H1 (cell line): ENCODE data around the gene BOLA3. TPM values are rescaled to one million over a fixed set of nuclear protein-coding genes. Genes with fewer than 3 reads are reported as not detected.

Experiments used
- BRCA1 ChIP-seq: IDR thresholded peaks from 2 replicates; pipeline ENCODE4 v1.6.1; 2012; ENCODE audit warnings: low read depth, low read length, improper control_type of control experiment
- EZH2 ChIP-seq: fragments of 200-600 bp; sonication (generic); IDR thresholded peaks from 2 replicates; pipeline ENCODE4 v1.7.1; 2012; ENCODE audit warnings: low read depth, mild to moderate bottlenecking, moderate library complexity, low read length, inconsistent platforms; ENCODE audit not compliant: severe bottlenecking
- POU5F1 ChIP-seq: IDR thresholded peaks from 2 replicates; pipeline ENCODE4 v1.6.1; 2011; ENCODE audit warnings: low read depth, mild to moderate bottlenecking, low read length, moderate library complexity
- SP1 ChIP-seq: IDR thresholded peaks from 2 replicates; pipeline ENCODE4 v1.6.1; 2011; ENCODE audit warnings: low read depth, low read length
- SP4 ChIP-seq: IDR thresholded peaks from 2 replicates; pipeline ENCODE4 v1.6.1; 2012; ENCODE audit warnings: low read length, inconsistent platforms
- TAF1 ChIP-seq: IDR thresholded peaks from 2 replicates; pipeline ENCODE4 v1.6.1; 2011; ENCODE audit warnings: mild to moderate bottlenecking, low read depth, low read length
- TAF7 ChIP-seq: optimal IDR thresholded peaks from 2 replicates; pipeline ENCODE3; 2011; ENCODE audit warnings: low read depth, mild to moderate bottlenecking, inconsistent platforms, low read length, moderate library complexity, borderline replicate concordance
- USF2 ChIP-seq: IDR thresholded peaks from 2 replicates; pipeline ENCODE4 v1.6.1; 2011; ENCODE audit warnings: low read length, improper control_type of control experiment
- polyA plus RNA-seq, 7 experiments: library from polyadenylated mRNA; depleted of rRNA in 3 of 7; stranded (reverse) in 5 of 7; unstranded in 2 of 7; fragments of >200 nt in 5 of 7; fragments of 200-250 nt in 2 of 7; gene quantifications; 1 replicate in 5 of 7; 2 replicates in 1 of 7; 4 replicates in 1 of 7; pipeline versions ENCODE4 v1.2.1 to v1.2.3, GENCODE V29; 2011 to 2013; ENCODE audit warnings: missing spikeins in 2 of 7, mixed read lengths in 2 of 7
- total RNA-seq: library from RNA; stranded (reverse); fragmentation: NEBNext Ultra II Directional; extraction: Animal tissue kit (Norgen Biotek cat#: 25700); gene quantifications from 2 replicates; pipeline ENCODE4 v1.2.1, GENCODE V29; 2021
- TF ChIP-seq, protein P1 (sequence below): fragments of 300-600 bp; sonication (generic); IDR thresholded peaks from 2 replicates; pipeline ENCODE4 v1.7.1; 2012; ENCODE audit warnings: low read length, moderate library complexity, mild to moderate bottlenecking, inconsistent platforms; ENCODE audit not compliant: insufficient replicate concordance

BOLA3 gene
- total and polyA plus RNA-seq, 2 of the 8 experiments (the other 6 are each of a cell fraction or from before 2014, with no cell fraction given): 46.1 to 67.3 TPM

DNA sequence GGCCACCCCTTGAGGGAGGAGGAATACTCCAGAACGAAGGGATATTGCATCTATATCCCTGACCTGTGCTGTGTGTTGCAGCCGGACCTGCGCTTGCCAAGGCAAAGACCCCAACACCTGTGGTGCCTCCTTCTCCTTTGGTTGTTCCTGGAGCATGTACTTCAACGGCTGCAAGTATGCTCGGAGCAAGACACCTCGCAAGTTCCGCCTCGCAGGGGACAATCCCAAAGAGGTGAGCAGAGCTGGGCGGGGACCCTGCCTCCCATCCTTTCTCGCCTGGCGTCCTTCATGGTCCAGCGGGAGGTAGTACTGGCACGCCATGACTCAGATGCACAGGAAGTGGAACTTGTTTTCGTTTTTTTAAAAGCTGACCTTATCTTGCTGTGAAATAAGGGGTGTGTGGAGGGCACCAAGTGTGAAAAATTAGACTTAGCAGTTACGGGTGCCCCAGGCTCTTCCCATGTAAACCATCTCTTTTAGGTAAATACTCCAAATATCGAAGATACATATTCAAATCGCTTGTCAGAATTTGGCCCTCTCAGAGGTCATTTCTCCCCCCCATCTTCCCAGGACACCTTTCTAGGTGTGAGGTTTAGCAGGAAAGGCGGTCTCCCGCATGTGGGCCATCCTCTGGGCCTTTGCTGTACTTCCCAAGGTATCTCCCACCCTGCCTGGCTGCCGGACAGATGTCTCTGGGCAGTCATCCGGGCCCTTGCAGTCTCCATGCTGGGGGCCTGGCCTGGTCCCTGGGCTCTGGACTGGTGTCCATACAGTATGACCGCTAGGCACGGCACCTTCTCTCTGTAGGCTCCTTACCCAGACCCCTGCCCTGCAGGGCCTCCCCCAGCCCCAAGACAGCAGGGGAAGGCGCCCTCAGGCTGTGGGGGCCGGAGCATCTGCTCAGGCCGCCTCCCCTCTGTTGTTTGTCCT lies 57.6 kb downstream of the BOLA3 start (continued):
- TF ChIP-seq, protein P1, sequence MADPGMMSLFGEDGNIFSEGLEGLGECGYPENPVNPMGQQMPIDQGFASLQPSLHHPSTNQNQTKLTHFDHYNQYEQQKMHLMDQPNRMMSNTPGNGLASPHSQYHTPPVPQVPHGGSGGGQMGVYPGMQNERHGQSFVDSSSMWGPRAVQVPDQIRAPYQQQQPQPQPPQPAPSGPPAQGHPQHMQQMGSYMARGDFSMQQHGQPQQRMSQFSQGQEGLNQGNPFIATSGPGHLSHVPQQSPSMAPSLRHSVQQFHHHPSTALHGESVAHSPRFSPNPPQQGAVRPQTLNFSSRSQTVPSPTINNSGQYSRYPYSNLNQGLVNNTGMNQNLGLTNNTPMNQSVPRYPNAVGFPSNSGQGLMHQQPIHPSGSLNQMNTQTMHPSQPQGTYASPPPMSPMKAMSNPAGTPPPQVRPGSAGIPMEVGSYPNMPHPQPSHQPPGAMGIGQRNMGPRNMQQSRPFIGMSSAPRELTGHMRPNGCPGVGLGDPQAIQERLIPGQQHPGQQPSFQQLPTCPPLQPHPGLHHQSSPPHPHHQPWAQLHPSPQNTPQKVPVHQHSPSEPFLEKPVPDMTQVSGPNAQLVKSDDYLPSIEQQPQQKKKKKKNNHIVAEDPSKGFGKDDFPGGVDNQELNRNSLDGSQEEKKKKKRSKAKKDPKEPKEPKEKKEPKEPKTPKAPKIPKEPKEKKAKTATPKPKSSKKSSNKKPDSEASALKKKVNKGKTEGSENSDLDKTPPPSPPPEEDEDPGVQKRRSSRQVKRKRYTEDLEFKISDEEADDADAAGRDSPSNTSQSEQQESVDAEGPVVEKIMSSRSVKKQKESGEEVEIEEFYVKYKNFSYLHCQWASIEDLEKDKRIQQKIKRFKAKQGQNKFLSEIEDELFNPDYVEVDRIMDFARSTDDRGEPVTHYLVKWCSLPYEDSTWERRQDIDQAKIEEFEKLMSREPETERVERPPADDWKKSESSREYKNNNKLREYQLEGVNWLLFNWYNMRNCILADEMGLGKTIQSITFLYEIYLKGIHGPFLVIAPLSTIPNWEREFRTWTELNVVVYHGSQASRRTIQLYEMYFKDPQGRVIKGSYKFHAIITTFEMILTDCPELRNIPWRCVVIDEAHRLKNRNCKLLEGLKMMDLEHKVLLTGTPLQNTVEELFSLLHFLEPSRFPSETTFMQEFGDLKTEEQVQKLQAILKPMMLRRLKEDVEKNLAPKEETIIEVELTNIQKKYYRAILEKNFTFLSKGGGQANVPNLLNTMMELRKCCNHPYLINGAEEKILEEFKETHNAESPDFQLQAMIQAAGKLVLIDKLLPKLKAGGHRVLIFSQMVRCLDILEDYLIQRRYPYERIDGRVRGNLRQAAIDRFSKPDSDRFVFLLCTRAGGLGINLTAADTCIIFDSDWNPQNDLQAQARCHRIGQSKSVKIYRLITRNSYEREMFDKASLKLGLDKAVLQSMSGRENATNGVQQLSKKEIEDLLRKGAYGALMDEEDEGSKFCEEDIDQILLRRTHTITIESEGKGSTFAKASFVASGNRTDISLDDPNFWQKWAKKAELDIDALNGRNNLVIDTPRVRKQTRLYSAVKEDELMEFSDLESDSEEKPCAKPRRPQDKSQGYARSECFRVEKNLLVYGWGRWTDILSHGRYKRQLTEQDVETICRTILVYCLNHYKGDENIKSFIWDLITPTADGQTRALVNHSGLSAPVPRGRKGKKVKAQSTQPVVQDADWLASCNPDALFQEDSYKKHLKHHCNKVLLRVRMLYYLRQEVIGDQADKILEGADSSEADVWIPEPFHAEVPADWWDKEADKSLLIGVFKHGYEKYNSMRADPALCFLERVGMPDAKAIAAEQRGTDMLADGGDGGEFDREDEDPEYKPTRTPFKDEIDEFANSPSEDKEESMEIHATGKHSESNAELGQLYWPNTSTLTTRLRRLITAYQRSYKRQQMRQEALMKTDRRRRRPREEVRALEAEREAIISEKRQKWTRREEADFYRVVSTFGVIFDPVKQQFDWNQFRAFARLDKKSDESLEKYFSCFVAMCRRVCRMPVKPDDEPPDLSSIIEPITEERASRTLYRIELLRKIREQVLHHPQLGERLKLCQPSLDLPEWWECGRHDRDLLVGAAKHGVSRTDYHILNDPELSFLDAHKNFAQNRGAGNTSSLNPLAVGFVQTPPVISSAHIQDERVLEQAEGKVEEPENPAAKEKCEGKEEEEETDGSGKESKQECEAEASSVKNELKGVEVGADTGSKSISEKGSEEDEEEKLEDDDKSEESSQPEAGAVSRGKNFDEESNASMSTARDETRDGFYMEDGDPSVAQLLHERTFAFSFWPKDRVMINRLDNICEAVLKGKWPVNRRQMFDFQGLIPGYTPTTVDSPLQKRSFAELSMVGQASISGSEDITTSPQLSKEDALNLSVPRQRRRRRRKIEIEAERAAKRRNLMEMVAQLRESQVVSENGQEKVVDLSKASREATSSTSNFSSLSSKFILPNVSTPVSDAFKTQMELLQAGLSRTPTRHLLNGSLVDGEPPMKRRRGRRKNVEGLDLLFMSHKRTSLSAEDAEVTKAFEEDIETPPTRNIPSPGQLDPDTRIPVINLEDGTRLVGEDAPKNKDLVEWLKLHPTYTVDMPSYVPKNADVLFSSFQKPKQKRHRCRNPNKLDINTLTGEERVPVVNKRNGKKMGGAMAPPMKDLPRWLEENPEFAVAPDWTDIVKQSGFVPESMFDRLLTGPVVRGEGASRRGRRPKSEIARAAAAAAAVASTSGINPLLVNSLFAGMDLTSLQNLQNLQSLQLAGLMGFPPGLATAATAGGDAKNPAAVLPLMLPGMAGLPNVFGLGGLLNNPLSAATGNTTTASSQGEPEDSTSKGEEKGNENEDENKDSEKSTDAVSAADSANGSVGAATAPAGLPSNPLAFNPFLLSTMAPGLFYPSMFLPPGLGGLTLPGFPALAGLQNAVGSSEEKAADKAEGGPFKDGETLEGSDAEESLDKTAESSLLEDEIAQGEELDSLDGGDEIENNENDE: no peak
- TF ChIP-seq BRCA1 (no peak), SP4 (no peak), POU5F1 (no peak), USF2 (no peak), TAF7 (no peak), TAF1 (no peak), EZH2 (no peak), SP1 (no peak)
